Measurements from ENCODE around the gene YKT6.

The YKT6 gene

DNA sequence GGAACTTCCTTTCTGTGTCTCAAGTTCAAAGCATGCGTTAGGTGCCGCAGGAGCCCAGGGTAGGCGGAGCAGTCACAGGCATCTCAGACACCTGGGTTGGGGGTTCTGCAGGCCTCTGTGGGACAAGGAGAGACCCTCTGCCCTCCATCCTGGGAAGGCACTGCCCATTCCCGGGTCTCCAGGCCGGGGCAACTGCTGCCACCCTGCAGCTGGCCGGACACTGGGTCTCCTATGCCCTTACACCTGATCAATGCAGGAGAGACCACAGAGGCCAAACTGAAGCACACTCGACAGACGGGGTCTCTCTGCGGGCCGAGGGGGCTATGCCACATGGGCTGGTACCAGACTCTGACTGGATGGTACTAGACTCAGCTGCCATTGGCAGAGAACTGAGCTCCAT is 36.9 kb downstream of the YKT6 start:
- no peak for DNase-seq

GRCh38 chr7:44238116-44238695 is 37.4 kb downstream of the YKT6 start:
- no peak for DNase-seq

DNA sequence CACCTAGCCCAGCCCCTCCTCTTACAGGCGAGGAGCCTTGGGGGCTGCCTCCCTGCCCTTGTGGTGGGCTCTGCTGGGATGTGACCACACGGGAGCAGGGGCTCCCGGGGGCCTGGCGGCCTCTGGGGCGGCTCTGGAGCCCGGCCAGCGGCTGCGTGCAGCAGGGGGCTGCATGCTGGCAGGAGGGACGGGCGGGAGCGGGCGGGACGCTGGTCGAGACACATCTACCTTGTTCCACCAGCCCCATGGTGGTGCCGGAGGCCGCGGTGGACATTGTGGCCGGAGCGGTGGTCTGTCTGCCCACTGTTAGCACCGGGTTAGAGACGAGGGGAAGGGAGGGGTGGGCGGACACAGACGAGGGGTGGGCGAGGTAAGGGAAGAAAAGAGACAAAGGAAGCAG is 38.6 kb downstream of the YKT6 start:
- DNase-seq = no peak

DNA sequence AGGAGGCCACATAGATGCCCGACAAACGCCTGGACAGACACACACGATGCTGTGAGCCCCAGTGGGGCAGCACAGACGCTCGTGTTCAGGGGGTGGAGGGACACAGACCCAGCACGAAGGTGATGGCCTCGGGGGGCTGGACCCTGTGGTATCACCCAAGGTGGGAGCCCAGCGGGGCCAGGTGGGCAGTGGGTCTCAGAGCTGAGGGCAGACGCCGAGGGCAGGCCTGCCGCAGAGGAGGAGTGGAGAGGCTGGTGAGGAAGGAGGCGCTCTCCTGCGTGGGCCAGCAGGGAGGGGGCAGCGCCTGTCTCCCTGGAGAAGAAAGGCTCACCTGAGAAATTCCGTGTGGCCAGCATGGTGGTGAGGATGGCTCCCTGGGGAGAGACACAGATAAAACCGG is 39.6 kb downstream of the YKT6 start:
- DNase-seq = no peak

DNA sequence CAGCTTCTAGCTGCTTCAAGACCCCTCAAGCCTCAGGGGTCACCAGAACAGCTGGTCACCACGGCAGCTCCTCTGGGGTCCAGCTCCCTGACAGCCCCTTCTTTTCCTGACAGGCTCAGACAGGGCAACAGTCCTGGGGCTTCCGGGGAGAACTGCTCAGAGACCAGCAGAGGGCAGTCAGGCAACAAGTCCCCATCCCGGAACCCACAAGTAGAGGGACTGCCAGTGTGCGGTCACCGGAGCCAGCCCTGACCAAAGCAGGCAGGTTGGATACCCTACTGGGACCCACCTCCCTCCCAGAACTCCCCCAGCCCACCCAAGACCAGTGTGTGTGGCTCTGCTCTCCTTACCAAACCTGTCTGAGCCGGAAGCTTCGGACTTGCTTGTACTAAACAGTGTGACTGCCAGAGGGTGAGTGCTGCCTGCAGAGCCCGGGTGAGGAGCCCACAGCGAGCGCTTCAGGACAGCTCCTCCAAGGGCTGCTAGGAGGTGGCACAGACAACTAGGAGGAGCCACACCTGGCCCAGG is 40.3 kb downstream of the YKT6 start:
- peak; percentile 83 to 86 (median 85) for DNase-seq

GRCh38 chr7:44242091-44242490 is 41.3 kb downstream of the YKT6 start:
- no peak for DNase-seq

- DNase-seq = peak; percentile 36 to 77 (median 55)
These were observed 43.5 kb downstream of the YKT6 start for GRCh38 chr7:44244282-44244681.

DNA sequence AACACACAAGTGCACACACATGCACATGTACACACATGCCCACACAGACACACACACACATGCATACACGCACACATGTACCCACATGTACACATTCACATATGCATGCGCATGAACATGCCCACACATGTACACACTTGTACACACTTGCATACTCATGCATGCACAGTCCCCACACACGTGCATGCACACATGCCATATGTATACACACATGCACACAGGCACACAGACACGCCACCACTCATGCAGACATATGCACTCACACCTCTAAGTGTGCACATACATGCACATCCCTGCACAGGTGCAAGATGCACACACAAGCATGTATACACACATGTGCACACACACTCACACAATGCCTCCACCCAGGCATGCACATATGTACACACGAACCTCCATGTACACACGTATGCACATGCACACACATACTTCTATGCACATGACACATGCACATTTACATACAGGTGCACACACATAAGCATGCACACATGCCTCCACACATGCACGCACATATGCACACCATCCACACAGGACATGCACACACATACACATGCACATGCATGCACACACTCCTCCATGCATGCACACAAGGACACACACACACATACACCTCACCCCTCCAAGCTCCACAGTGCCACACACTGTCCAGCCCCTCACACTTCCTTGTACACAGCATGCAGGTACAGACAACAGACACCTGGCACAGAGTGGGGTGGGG is 45.8 kb downstream of the YKT6 start:
- DNase-seq = no peak

DNA sequence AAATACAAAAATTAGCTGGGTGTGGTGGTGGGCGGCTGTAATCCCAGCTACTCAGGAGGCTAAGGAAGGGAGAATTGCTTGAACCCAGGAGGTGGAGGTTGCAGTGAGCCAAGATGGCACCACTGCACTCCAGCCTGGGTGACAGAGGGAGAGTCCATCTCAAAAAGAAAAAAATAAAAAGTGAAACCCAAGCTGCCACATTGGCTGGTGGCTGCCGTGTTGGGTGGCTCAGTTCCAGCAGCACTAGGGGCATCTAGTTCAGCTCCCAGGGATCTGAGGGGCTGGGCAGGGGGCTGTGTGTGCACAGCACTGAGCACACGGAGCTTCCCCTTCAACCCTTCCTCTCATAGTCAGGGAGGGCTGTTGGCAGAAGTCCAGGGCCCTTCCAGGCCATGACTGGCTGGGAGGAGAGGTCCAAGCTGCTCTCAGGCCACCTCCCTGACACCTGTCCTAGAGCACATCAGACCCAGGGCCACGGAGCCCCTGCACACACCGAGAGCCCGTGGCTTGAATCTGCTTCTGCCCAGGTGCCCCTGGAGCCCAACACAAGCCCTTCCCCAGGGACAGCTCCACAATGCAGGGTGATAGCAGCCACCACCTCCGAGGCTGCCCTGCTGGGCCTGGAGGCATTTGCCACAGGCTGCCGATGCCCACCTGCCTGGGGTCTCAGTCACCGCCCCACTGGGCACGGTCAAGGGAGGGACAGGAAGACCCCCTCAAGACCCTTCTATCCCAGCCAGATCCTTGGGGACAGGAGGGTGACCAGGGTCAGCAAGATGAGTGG is 47.3 kb downstream of the YKT6 start:
- DNase-seq = no peak

DNA sequence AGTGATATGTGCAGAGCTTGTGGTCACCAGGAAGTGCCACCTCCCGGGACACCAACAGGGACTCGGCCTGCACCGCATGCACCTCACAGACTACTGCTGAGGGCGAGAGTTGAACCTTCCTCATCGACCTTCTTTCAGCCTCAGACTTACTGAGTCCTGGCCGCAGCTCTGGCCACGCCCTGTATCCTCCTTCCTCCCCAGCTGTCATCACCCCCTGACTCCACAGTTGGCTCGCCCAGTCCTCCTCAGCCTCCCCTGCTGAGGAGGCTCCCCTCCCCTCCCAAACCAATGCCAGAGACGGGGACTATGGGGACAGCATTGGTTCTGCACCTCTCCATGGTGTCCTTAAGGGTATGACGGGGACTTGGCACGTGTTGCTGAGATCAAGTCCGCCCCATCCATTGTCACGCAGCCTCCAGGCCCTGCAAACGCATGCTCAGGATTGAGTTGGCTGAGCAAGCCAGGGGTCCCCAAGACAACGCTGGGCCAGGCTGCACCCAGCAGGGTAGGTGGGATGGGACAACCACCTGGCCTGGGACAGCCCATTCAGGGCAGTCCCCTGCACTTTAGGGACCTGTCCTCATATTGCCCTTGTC is 49.0 kb downstream of the YKT6 start:
- DNase-seq = no peak

- no peak for DNase-seq
These were observed 50.5 kb downstream of the YKT6 start for GRCh38 chr7:44251269-44251668.

GRCh38 chr7:44251881-44252280 is 51.1 kb downstream of the YKT6 start:
- no peak for DNase-seq

GRCh38 chr7:44256459-44256858 is 55.7 kb downstream of the YKT6 start:
- DNase-seq = no peak

DNA sequence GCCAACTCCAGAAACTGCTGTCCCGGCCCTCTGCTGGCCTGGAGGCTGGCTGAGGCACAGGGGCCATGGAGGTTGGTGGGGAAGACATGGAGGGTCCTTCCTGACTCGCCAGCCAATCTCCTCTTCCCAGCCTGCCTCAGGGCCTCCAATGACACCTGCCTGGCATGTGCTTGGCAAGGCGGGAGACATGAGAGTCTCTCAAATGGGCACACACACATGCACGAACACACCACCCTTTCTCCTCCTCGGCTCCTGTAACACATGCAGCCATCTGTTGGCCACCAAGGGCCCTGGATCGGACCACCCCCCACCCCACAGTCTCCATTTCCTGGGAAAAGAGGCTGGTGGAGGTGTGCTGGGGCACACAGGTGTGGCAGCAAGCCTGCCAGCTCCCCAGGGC is 56.4 kb downstream of the YKT6 start:
- DNase-seq = no peak

- DNase-seq = peak; percentile 87 to 92 (median 90)
These were observed 57.0 kb downstream of the YKT6 start for GRCh38 chr7:44257618-44258422.

DNA sequence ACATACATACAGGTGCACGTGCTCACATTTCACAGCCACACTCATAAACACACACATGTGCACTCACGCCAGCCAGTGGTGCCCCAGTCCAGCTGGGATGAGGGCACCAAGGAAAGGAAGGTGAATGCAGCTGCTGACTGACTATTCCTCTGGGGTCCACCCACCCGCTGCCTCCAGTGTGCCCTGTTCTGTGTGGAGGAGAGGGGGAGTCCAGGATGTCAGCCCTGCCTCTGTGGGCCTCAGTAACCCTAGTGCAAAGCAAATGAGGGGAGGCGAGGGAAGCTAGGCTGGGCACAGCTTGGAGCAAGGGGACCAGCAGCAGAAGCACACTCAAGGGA is 57.6 kb downstream of the YKT6 start:
- no peak for DNase-seq

- DNase-seq = no peak
These were observed 58.2 kb downstream of the YKT6 start for GRCh38 chr7:44258865-44259546.

DNA sequence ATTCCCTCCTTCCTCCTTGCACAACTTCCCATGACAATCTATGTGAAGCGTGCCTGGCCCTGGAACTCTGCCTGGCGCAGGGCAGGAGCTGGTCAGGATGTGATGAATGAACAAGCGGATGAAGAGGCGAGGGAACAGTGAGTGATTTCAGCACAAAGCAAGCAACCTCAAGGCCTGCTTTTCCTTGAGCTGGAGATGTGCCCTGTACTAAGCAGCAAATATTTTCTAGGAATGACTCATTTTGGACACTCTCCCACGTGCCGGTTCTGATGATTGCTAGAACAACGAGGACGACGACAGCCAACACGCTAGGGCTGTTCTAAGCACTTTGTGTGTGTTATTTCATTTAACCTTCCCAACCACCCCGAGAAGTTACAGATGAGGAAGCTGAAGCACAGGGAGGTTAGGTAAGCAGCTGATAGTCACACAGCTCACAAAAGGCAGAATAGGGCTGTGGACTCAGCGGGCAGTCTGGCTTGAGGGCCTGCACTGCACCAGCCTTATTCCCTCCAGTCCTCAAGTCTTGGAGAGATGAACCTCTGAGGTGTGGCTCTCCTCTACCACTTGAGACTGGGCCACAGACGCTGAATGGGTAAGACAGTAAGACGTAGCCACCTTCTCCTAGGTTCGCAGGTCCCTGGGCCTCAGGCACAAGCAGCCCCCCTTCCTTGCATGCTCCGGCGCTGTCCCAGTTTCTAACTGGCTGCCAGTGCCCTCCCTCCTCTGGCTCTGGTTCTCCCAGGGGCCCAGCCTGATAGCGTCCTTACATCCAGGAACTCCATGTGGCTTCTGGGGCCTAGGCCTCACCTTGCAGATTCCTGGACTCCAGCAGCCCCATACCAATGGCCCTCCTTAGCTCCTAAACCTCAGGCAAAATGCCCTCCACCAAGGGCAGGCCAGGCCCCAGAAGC is 59.0 kb downstream of the YKT6 start:
- DNase-seq = peak; percentile 38 to 62 (median 47)

DNA sequence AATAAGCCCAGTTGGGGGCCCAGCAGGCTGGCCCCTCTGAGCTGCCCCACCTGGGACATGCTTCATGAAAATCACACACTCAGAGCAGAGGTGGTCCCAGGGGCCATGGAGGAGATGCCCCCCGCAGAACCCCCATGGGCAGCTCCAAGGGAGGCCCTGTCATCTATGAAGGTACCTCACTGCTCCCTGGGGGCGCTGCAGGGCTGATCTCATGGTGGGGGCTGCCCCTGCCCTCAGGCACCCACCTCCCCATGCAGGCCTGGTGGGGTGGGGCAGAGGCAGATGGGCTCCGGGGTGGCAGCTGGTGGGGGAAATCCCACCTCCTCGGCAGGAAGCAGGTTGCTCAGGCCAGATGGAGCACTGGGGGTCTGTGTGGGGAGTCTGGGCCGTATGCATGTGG is 60.5 kb downstream of the YKT6 start:
- DNase-seq = no peak

- no peak for DNase-seq
These were observed 61.3 kb downstream of the YKT6 start for GRCh38 chr7:44262031-44262430.

All from suppressor macrophage treated with lipopolysaccharide for 1 hour (primary cell).